Measurements from ENCODE around the gene ERVK3-1. TPM values are rescaled to one million over a fixed set of nuclear protein-coding genes. Genes with fewer than 3 reads are reported as not detected.

ERVK3-1 gene
- total and polyA plus RNA-seq, 2 experiments from 2014 or later: 57.9 to 71.7 TPM

- Histone ChIP-seq H3K36me3 (replicated peaks; ENCODE audit: insufficient read depth, low read depth) (no peaks in the 10 kb centered on the region), H3K4me2 (no peak overlapping the region)
Observed at GRCh38 chr19:58294743-58295374, 10.3 kb upstream of the ERVK3-1 start.

GRCh38 chr19:58296104-58296503, 9.1 kb upstream of the ERVK3-1 start:
- 97% methylated on average over 7 of the region's 7 CpGs for WGBS (ENCODE audit: low lambda C conversion rate, missing lambda C conversion rate)
- no peaks in the 10 kb centered on the region for H3K36me3 ChIP-seq (replicated peaks; ENCODE audit: insufficient read depth, low read depth)

More at GRCh38 chr19:58294743-58295374, 10.3 kb upstream of the ERVK3-1 start:
- Histone ChIP-seq H3K27ac (no peak overlapping the region), H3K79me2 (peaks cover 20% of the 10 kb centered on the region), H3K4me1 (ENCODE audit: insufficient read depth) (no peaks in the 10 kb centered on the region), H3K9me3 (ENCODE audit: low read depth) (no peaks in the 10 kb centered on the region), H4K20me1 (ENCODE audit: insufficient read depth, poor library complexity, severe bottlenecking) (no peaks in the 10 kb centered on the region), H3K9me2 (replicated peaks; ENCODE audit: insufficient read depth) (no peaks in the 10 kb centered on the region), H3K27me3 (no peaks in the 10 kb centered on the region), H2AFZ (no peak overlapping the region), H3K4me3 (no peak overlapping the region)
- 98% methylated on average over 22 of the region's 22 CpGs for WGBS (ENCODE audit: low lambda C conversion rate, missing lambda C conversion rate)
- no peak for DNase-seq (ENCODE audit: low spot score)
- TF ChIP-seq CTCF (IDR thresholded peaks at IDR 0.05; ENCODE audit: poor library complexity): no peak
- no peak for TF ChIP-seq EZH2phosphoT487 (IDR thresholded peaks at IDR 0.05; ENCODE audit: low read depth, severe bottlenecking, unreplicated experiment)
- no peak for TF ChIP-seq EZH2 (IDR thresholded peaks at IDR 0.05; ENCODE audit: borderline replicate concordance)

GRCh38 chr19:58300620-58301019, 4.6 kb upstream of the ERVK3-1 start:
- Histone ChIP-seq H3K4me1 (ENCODE audit: insufficient read depth) (no peaks in the 10 kb centered on the region), H2AFZ (no peak overlapping the region), H3K79me2 (peaks cover 20% of the 10 kb centered on the region), H3K9me3 (ENCODE audit: low read depth) (no peaks in the 10 kb centered on the region), H3K4me2 (no peak overlapping the region), H3K9me2 (replicated peaks; ENCODE audit: insufficient read depth) (no peaks in the 10 kb centered on the region), H3K27ac (no peak overlapping the region), H4K20me1 (ENCODE audit: insufficient read depth, poor library complexity, severe bottlenecking) (no peaks in the 10 kb centered on the region), H3K36me3 (replicated peaks; ENCODE audit: insufficient read depth, low read depth) (no peaks in the 10 kb centered on the region), H3K4me3 (no peak overlapping the region), H3K27me3 (no peaks in the 10 kb centered on the region)
- no peak for DNase-seq (ENCODE audit: low spot score)
- WGBS (ENCODE audit: low lambda C conversion rate, missing lambda C conversion rate): 97% methylated on average over 7 of the region's 7 CpGs
- TF ChIP-seq CTCF (IDR thresholded peaks at IDR 0.05; ENCODE audit: poor library complexity) (no peak), EZH2 (IDR thresholded peaks at IDR 0.05; ENCODE audit: borderline replicate concordance) (no peak), EZH2phosphoT487 (IDR thresholded peaks at IDR 0.05; ENCODE audit: low read depth, severe bottlenecking, unreplicated experiment) (no peak)

More at GRCh38 chr19:58296104-58296503, 9.1 kb upstream of the ERVK3-1 start:
- peaks cover 22% of the 10 kb centered on the region for H3K79me2 ChIP-seq
- no peaks in the 10 kb centered on the region for H3K9me2 ChIP-seq (replicated peaks; ENCODE audit: insufficient read depth)
- no peaks in the 10 kb centered on the region for H3K9me3 ChIP-seq (ENCODE audit: low read depth)
- DNase-seq (ENCODE audit: low spot score): no peak
- no peak overlapping the region for H2AFZ ChIP-seq
- H3K4me1 ChIP-seq (ENCODE audit: insufficient read depth): no peaks in the 10 kb centered on the region
- H3K4me2 ChIP-seq: no peak overlapping the region
- no peak overlapping the region for H3K27ac ChIP-seq
- H4K20me1 ChIP-seq (ENCODE audit: insufficient read depth, poor library complexity, severe bottlenecking): no peaks in the 10 kb centered on the region
- H3K27me3 ChIP-seq: no peaks in the 10 kb centered on the region
- no peak overlapping the region for H3K4me3 ChIP-seq
- TF ChIP-seq CTCF (IDR thresholded peaks at IDR 0.05; ENCODE audit: poor library complexity): no peak
- no peak for TF ChIP-seq EZH2phosphoT487 (IDR thresholded peaks at IDR 0.05; ENCODE audit: low read depth, severe bottlenecking, unreplicated experiment)
- TF ChIP-seq EZH2 (IDR thresholded peaks at IDR 0.05; ENCODE audit: borderline replicate concordance): no peak
